Measurements from ENCODE around the gene VPS13A. TPM values are rescaled to one million over a fixed set of nuclear protein-coding genes. Genes with fewer than 3 reads are reported as not detected.

The VPS13A gene
- total and polyA plus RNA-seq, 10 of the 15 experiments (the other 5 are each of a cell fraction or from before 2014, with no cell fraction given): 10.0 to 35.2 (median 21.1) TPM

GRCh38 chr9:77271023-77271690, 93.8 kb downstream of the VPS13A start:
- Histone ChIP-seq H3K9ac (ENCODE audit: control insufficient read depth, insufficient read depth, low read length) (no peak overlapping the region), H2AFZ (ENCODE audit: control insufficient read depth, low read depth, low read length) (no peak overlapping the region), H3K4me2 (ENCODE audit: control insufficient read depth, insufficient read depth) (no peak overlapping the region), H3K27me3 (replicated peaks in 1 of 2; ENCODE audit: control insufficient read depth in 2 of 2, insufficient read depth in 2 of 2, low read length in 1 of 2) (no peaks in the 10 kb centered on the region), H4K20me1 (ENCODE audit: control insufficient read depth, insufficient read depth) (no peaks in the 10 kb centered on the region), H3K79me2 (ENCODE audit: control insufficient read depth, insufficient read depth, low read length) (no peaks in the 10 kb centered on the region), H3K4me3 (no peak overlapping the region), H3K27ac (ENCODE audit: control insufficient read depth, insufficient read depth) (no peak overlapping the region), H3K4me1 (ENCODE audit: control insufficient read depth, insufficient read depth, low read length) (no peaks in the 10 kb centered on the region), H3K9me3 (replicated peaks; ENCODE audit: control insufficient read depth, insufficient read depth, low read length) (no peaks in the 10 kb centered on the region), H3K36me3 (ENCODE audit: control insufficient read depth in 2 of 2, insufficient read depth in 2 of 2, low read length in 1 of 2) (peaks cover 2% of the 10 kb centered on the region in 2 experiments; a peak in 2 of 4 replicates)
- DNase-seq (ENCODE audit: low read depth, low spot score) (no peak), ATAC-seq (peak; percentile 78), FAIRE-seq (no peak)
- ChIA-PET RAD21 (ENCODE audit: unreplicated experiment) (no interaction called here), SMC1A (ENCODE audit: uncharacterized antibody, unreplicated experiment) (no interaction called here), POLR2A (no interaction called here), CTCF (no interaction called here)
- no TSS peak for BruUV-seq (replicated peaks)
- TF ChIP-seq SMC3 (IDR thresholded peaks at IDR 0.05; ENCODE audit: borderline replicate concordance, low read length) (no peak), IRF3 (IDR thresholded peaks at IDR 0.05) (no peak), PAX8 (IDR thresholded peaks at IDR 0.05) (no peak), RB1 (IDR thresholded peaks at IDR 0.05; ENCODE audit: borderline replicate concordance) (no peak), NR2C1 (IDR thresholded peaks at IDR 0.05) (no peak), CEBPZ (IDR thresholded peaks at IDR 0.05; ENCODE audit: low read depth, low read length) (no peak), JUND (IDR thresholded peaks at IDR 0.05; ENCODE audit: low read depth, low read length) (no peak), JUNB (IDR thresholded peaks at IDR 0.05) (no peak), NFIC (IDR thresholded peaks at IDR 0.05; ENCODE audit: low read depth, low read length) (no peak), ZNF687 (IDR thresholded peaks at IDR 0.05) (no peak), EGR1 (IDR thresholded peaks at IDR 0.05; ENCODE audit: borderline replicate concordance in 1 of 2, low read depth in 2 of 2, low read length in 2 of 2) (no peak), BCL11A (IDR thresholded peaks at IDR 0.05; ENCODE audit: low read depth, low read length) (no peak), BCLAF1 (IDR thresholded peaks at IDR 0.05) (no peak)
- intact Hi-C loops (cut with micrococcal nuclease; ENCODE audit: unreplicated experiment): no loop called here
- in situ Hi-C loops (cut with MboI): no loop called here
- WGBS (ENCODE audit: insufficient coverage, insufficient replicate concordance, low lambda C conversion rate, missing lambda C conversion rate): 50% methylated on average over 1 of the region's 1 CpG
